OCI-LY7 (cell line): Measurements from ENCODE around the gene HGFAC. TPM values are rescaled to one million over a fixed set of nuclear protein-coding genes. Genes with fewer than 3 reads are reported as not detected.

Experiments
- BruUV-seq: library from RNA; stranded (reverse); fragments of 400-500 nt; replicated peaks from 2 replicates; lab custom pipeline; 2021; lab: Mats Ljungman, UMichigan
- CTCF ChIA-PET: fragments of 300-600 bp; sonication (Branson Sonifier 250); formaldehyde crosslinking; loops from one replicate; lab custom pipeline; 2022; ENCODE audit warnings: antibody characterized with exemption; ENCODE audit not compliant: unreplicated experiment; lab: Charles Lee
- POLR2A ChIA-PET: fragments of 300-600 bp; sonication (Branson Sonifier 250); formaldehyde crosslinking; loops from one replicate; lab custom pipeline; 2022; ENCODE audit warnings: antibody characterized with exemption; lab: Charles Lee
- DNase-seq: peaks from one replicate; pipeline ENCODE4 v3.0.0-alpha.2; 2015; ENCODE audit warnings: low spot score
- H2AFZ ChIP-seq: fragments of 200-600 bp; sonication (generic), shearing (Covaris generic); 2 replicates; pipeline ENCODE4 v1.6.1; 2014; ENCODE audit warnings: mild to moderate bottlenecking, antibody characterized with exemption, low read length, moderate library complexity
- H3K27ac ChIP-seq: fragments of 200-600 bp; sonication (generic); 2 replicates; pipeline ENCODE4 v1.5.1; 2014; ENCODE audit warnings: mixed run types, low read depth, mild to moderate bottlenecking, moderate library complexity, low read length, inconsistent platforms; ENCODE audit not compliant: poor library complexity, severe bottlenecking
- H3K36me3 ChIP-seq: fragments of 200-600 bp; sonication (generic); 2 replicates; pipeline ENCODE4 v1.6.1; 2014; ENCODE audit warnings: mild to moderate bottlenecking, antibody characterized with exemption, low read length, moderate library complexity, mixed read lengths; ENCODE audit not compliant: insufficient read depth
- H3K4me1 ChIP-seq: fragments of 200-600 bp; sonication (generic); 2 replicates; pipeline ENCODE4 v1.5.1; 2014; ENCODE audit warnings: mild to moderate bottlenecking, low read length; ENCODE audit not compliant: insufficient read depth, poor library complexity, severe bottlenecking
- H3K4me2 ChIP-seq: fragments of 200-600 bp; sonication (generic); 2 replicates; pipeline ENCODE4 v1.6.1; 2014; ENCODE audit warnings: mild to moderate bottlenecking, low read length
- H3K4me3 ChIP-seq: fragments of 200-600 bp; sonication (generic); 2 replicates; pipeline ENCODE4 v1.5.1; 2014; ENCODE audit warnings: mild to moderate bottlenecking, low read depth, low read length; ENCODE audit not compliant: poor library complexity, severe bottlenecking
- H3K79me2 ChIP-seq: fragments of 200-600 bp; sonication (generic); 2 replicates; pipeline ENCODE4 v1.6.1; 2016; ENCODE audit warnings: low read depth, mild to moderate bottlenecking, low read length, moderate library complexity, mixed read lengths; ENCODE audit not compliant: insufficient read depth
- H3K9me2 ChIP-seq: fragments of 200-600 bp; sonication (generic); 2 replicates; pipeline ENCODE4 v1.6.1; 2016; ENCODE audit warnings: mild to moderate bottlenecking, low read length, mixed read lengths; ENCODE audit not compliant: insufficient read depth
- H3K9me3 ChIP-seq: fragments of 200-600 bp; sonication (generic); 2 replicates; pipeline ENCODE4 v1.6.1; 2014; ENCODE audit warnings: mild to moderate bottlenecking, mixed run types, low read length, mixed read lengths
- H4K20me1 ChIP-seq: fragments of 200-600 bp; sonication (generic); 2 replicates; pipeline ENCODE4 v1.6.1; 2014; ENCODE audit warnings: mild to moderate bottlenecking, antibody characterized with exemption, low read length, moderate library complexity, mixed read lengths; ENCODE audit not compliant: insufficient read depth
- EZH2phosphoT487 ChIP-seq: fragments of 200-600 bp; sonication (generic); IDR thresholded peaks from 2 replicates; pipeline ENCODE4 v1.6.1; 2018; ENCODE audit warnings: low read depth, borderline replicate concordance, mild to moderate bottlenecking, mixed run types, antibody characterized with exemption, low read length, moderate library complexity, mixed read lengths
- intact Hi-C: fragments of 100-400 bp; cut with micrococcal nuclease; formaldehyde crosslinking; loops from one replicate; pipeline ENCODE4 v1.10.0; 2022; ENCODE audit not compliant: unreplicated experiment
- total RNA-seq, 2 experiments: library from RNA; depleted of rRNA in 1 of 2; stranded (reverse); fragments of >200 nt in 1 of 2; shearing (Covaris generic) in 1 of 2; gene quantifications; 2 replicates each; pipeline ENCODE4 v1.2.3, GENCODE V29; 2014 to 2022
- TF ChIP-seq, protein P1 (sequence below): fragments of 200-600 bp; sonication (generic); conservative IDR thresholded peaks from 2 replicates; pipeline ENCODE4 v1.5.1; 2014; ENCODE audit warnings: mild to moderate bottlenecking, antibody characterized with exemption, low read length, moderate library complexity, mixed read lengths

The HGFAC gene
- total RNA-seq, 2 experiments from 2014 or later, result not detected

- no peak overlapping the region for H2AFZ ChIP-seq
- no peak for DNase-seq
- no peak overlapping the region for H3K4me2 ChIP-seq
- no peak overlapping the region for H3K4me3 ChIP-seq
- no peaks in the 10 kb centered on the region for H3K36me3 ChIP-seq
- ChIA-PET CTCF (no interaction called here), POLR2A (no interaction called here)
- H4K20me1 ChIP-seq, result no peaks in the 10 kb centered on the region
- H3K9me3 ChIP-seq, result no peaks in the 10 kb centered on the region
- H3K79me2 ChIP-seq, result no peaks in the 10 kb centered on the region
- TF ChIP-seq, protein P1, sequence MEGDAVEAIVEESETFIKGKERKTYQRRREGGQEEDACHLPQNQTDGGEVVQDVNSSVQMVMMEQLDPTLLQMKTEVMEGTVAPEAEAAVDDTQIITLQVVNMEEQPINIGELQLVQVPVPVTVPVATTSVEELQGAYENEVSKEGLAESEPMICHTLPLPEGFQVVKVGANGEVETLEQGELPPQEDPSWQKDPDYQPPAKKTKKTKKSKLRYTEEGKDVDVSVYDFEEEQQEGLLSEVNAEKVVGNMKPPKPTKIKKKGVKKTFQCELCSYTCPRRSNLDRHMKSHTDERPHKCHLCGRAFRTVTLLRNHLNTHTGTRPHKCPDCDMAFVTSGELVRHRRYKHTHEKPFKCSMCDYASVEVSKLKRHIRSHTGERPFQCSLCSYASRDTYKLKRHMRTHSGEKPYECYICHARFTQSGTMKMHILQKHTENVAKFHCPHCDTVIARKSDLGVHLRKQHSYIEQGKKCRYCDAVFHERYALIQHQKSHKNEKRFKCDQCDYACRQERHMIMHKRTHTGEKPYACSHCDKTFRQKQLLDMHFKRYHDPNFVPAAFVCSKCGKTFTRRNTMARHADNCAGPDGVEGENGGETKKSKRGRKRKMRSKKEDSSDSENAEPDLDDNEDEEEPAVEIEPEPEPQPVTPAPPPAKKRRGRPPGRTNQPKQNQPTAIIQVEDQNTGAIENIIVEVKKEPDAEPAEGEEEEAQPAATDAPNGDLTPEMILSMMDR, result no peak
- TF ChIP-seq EZH2phosphoT487, result no peak
- BruUV-seq, result no TSS peak
- no peaks in the 10 kb centered on the region for H3K9me2 ChIP-seq
- H3K4me1 ChIP-seq, result no peaks in the 10 kb centered on the region
- H3K27ac ChIP-seq, result no peak overlapping the region
- intact Hi-C loops, result no loop called here
These were observed 56.0 kb downstream of the HGFAC start for GRCh38 chr4:3497523-3498389.

DNA sequence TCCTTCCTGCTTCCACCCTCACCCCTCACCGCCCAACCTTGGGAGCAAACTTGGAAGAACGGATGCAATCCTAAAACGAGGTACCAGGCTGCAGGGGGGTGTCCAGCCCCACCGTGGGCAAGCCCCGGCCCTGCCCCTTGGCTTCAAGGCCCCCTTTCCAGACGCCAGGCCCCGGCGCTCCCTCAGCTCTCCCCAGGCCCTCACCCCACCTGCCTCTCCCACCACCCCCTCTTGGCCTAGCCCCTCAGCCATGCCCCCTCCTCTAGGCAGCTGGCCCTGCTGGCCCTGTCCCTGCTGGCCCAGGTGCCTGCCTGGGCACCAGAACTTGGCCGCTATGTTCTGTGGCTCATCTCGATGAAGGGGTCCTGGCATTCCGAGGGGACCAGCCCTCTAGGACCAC is 56.6 kb downstream of the HGFAC start:
- Histone ChIP-seq H4K20me1 (no peaks in the 10 kb centered on the region), H3K27ac (no peak overlapping the region), H3K4me1 (no peaks in the 10 kb centered on the region), H3K9me2 (no peaks in the 10 kb centered on the region), H3K36me3 (no peaks in the 10 kb centered on the region), H3K4me3 (no peak overlapping the region), H3K4me2 (no peak overlapping the region), H2AFZ (no peak overlapping the region), H3K79me2 (no peaks in the 10 kb centered on the region), H3K9me3 (no peaks in the 10 kb centered on the region)
- CTCF ChIA-PET, result no interaction called here
- TF ChIP-seq, protein P1, result no peak
- TF ChIP-seq EZH2phosphoT487, result no peak
- POLR2A ChIA-PET, result no interaction called here
- DNase-seq, result no peak
- intact Hi-C loops, result no loop called here
- no TSS peak for BruUV-seq

Other genes starting within 250 kb of the HGFAC start
- gene MSANTD1, start 192.8 kb upstream of the HGFAC start, total RNA-seq (2014; rRNA removed; shearing (Covaris generic)), result 0.08 and 0.13 TPM in 2 replicates
- gene MSANTD1, start 192.8 kb upstream of the HGFAC start, total RNA-seq (2022), result 0.53 and 1.0 TPM in 2 replicates
- gene RGS12, start 148.9 kb upstream of the HGFAC start, total RNA-seq (2014; rRNA removed; shearing (Covaris generic)), result 6.4 and 9.4 TPM in 2 replicates
- gene RGS12, start 148.9 kb upstream of the HGFAC start, total RNA-seq (2022), result 5.2 and 6.5 TPM in 2 replicates
- not detected in 2 replicates for gene DOK7, start 21.3 kb downstream of the HGFAC start, total RNA-seq (2014; rRNA removed; shearing (Covaris generic))
- 1.3 and 1.5 TPM in 2 replicates for gene DOK7, start 21.3 kb downstream of the HGFAC start, total RNA-seq (2022)
- 51.5 and 54.7 TPM in 2 replicates for gene LRPAP1, start 90.5 kb downstream of the HGFAC start, total RNA-seq (2014; rRNA removed; shearing (Covaris generic))
- gene LRPAP1, start 90.5 kb downstream of the HGFAC start, total RNA-seq (2022), result 45.7 and 46.2 TPM in 2 replicates